ENCODE data around the gene GTF2IRD1.

GRCh38 chr7:74441801-74442200 is 11.9 kb upstream of the GTF2IRD1 start:
- TF ChIP-seq CTCF (IDR thresholded peaks at IDR 0.05; ENCODE audit: low read depth, low read length, poor library complexity, severe bottlenecking) (no peak), EZH2phosphoT487 (IDR thresholded peaks at IDR 0.05; ENCODE audit: borderline replicate concordance, low read length) (no peak)

Measured in DOHH2 (cell line).